HCT116 (cell line): Measurements from ENCODE around the gene SLC4A11. TPM values are rescaled to one million over a fixed set of nuclear protein-coding genes. Genes with fewer than 3 reads are reported as not detected.

Experiments used
- ATAC-seq: fragments of 200-7000 bp; cut with Tn5 transposase; 2 replicates; pipeline ENCODE4 v1.9.1; 2020; ENCODE audit warnings: mild to moderate bottlenecking, moderate library complexity
- BruUV-seq: library from RNA; stranded (reverse); fragments of 400-500 nt; replicated peaks from 2 replicates; lab custom pipeline; 2021; lab: Mats Ljungman, UMichigan
- CTCF ChIA-PET: fragments of 300-600 bp; sonication (Branson Sonifier 250); formaldehyde crosslinking; loops from one replicate; lab custom pipeline; 2021; ENCODE audit warnings: antibody characterized with exemption; lab: Charles Lee
- POLR2A ChIA-PET: fragments of 300-600, 350-600 bp; sonication (Branson Sonifier 250); formaldehyde crosslinking; loops from one replicate; lab custom pipeline; 2021; ENCODE audit warnings: antibody characterized with exemption; lab: Charles Lee
- RAD21 ChIA-PET, 2 experiments: fragments of 300-600 bp; sonication (Branson Sonifier 250); formaldehyde crosslinking; loops; one replicate each; lab custom pipeline; 2023; ENCODE audit warnings: low total read pairs in 2 of 2; ENCODE audit not compliant: uncharacterized antibody in 2 of 2, unreplicated experiment in 2 of 2, low non-redundant PET in 1 of 2; lab: Charles Lee
- DNase-seq: peaks from one replicate; pipeline ENCODE4 v3.0.0-alpha.2; 2010; ENCODE audit warnings: low read depth, low spot score
- H2AFZ ChIP-seq: fragments of 200-600 bp; shearing (Covaris generic), sonication (generic); 2 replicates; pipeline ENCODE4 v1.6.1; 2017; ENCODE audit warnings: low read depth, mixed run types, mixed read lengths, antibody characterized with exemption, low read length; ENCODE audit not compliant: poor library complexity, severe bottlenecking
- H3K27ac ChIP-seq: 2 replicates; pipeline ENCODE4 v1.5.1; 2012; ENCODE audit warnings: low read depth, low read length
- H3K27me3 ChIP-seq: fragments of 200-600 bp; sonication (generic); 2 replicates; pipeline ENCODE4 v1.6.1; 2016; ENCODE audit warnings: mixed run types, low read length, mixed read lengths; ENCODE audit not compliant: insufficient read depth
- H3K36me3 ChIP-seq, 2 experiments: fragments of 200-500 bp in 1 of 2; fragments of 200-600 bp in 1 of 2; sonication (Bioruptor generic) in 1 of 2; sonication (generic) in 1 of 2; 2 replicates each; pipeline versions ENCODE4 v1.5.1 to v1.6.1; 2014 to 2016; ENCODE audit warnings: low read length in 2 of 2, inconsistent platforms in 1 of 2, mixed read lengths in 1 of 2, mixed run types in 1 of 2; ENCODE audit not compliant: insufficient read depth in 2 of 2, control insufficient read depth in 1 of 2
- H3K4me1 ChIP-seq, 2 experiments: fragments of 200-600 bp in 1 of 2; sonication (generic) in 1 of 2; 2 replicates each; pipeline versions ENCODE4 v1.5.1 to v1.6.1; 2012 to 2017; ENCODE audit warnings: low read length in 2 of 2, inconsistent platforms in 1 of 2, mild to moderate bottlenecking in 1 of 2, mixed read lengths in 1 of 2, mixed run types in 1 of 2, moderate library complexity in 1 of 2; ENCODE audit not compliant: insufficient read depth in 2 of 2, control insufficient read depth in 1 of 2
- H3K4me2 ChIP-seq: fragments of 200-600 bp; sonication (generic); 2 replicates; pipeline ENCODE4 v1.6.1; 2017; ENCODE audit warnings: mixed run types, low read length, mixed read lengths
- H3K4me3 ChIP-seq, 2 experiments: fragments of 200-600 bp in 1 of 2; sonication (generic) in 1 of 2; replicated peaks in 1 of 2; 2 replicates each; pipeline ENCODE4 v1.5.1; 2011 to 2016; ENCODE audit warnings: low read length in 2 of 2, control low read depth in 1 of 2, low read depth in 1 of 2, mild to moderate bottlenecking in 1 of 2, mixed read lengths in 1 of 2, mixed run types in 1 of 2
- H3K79me2 ChIP-seq: fragments of 200-600 bp; sonication (generic); 2 replicates; pipeline ENCODE4 v1.6.1; 2017; ENCODE audit warnings: mild to moderate bottlenecking, mixed run types, low read length, moderate library complexity, mixed read lengths; ENCODE audit not compliant: insufficient read depth
- H3K9ac ChIP-seq: fragments of 200-600 bp; sonication (generic); 2 replicates; pipeline ENCODE4 v1.6.1; 2016; ENCODE audit warnings: low read length, mixed read lengths
- H3K9me2 ChIP-seq: fragments of 200-600 bp; sonication (generic), shearing (Covaris generic); 2 replicates; pipeline ENCODE4 v1.6.1; 2017; ENCODE audit warnings: mixed run types, mild to moderate bottlenecking, moderate library complexity; ENCODE audit not compliant: insufficient read depth
- H3K9me3 ChIP-seq, 2 experiments: fragments of 200-500 bp in 1 of 2; fragments of 200-600 bp in 1 of 2; sonication (Bioruptor generic) in 1 of 2; sonication (generic) in 1 of 2; 2 replicates each; pipeline ENCODE4 v1.6.1; 2014 to 2017; ENCODE audit warnings: low read length in 2 of 2, mixed read lengths in 2 of 2, inconsistent platforms in 1 of 2, low read depth in 1 of 2, mild to moderate bottlenecking in 1 of 2, mixed run types in 1 of 2, moderate library complexity in 1 of 2; ENCODE audit not compliant: control insufficient read depth in 1 of 2, insufficient read depth in 1 of 2
- H4K20me1 ChIP-seq: fragments of 200-600 bp; sonication (generic), shearing (Covaris generic); 2 replicates; pipeline ENCODE4 v1.6.1; 2017; ENCODE audit warnings: mixed run types, mild to moderate bottlenecking, moderate library complexity; ENCODE audit not compliant: insufficient read depth
- CBX3 ChIP-seq: IDR thresholded peaks from 2 replicates; pipeline ENCODE4 v1.6.1; 2012; ENCODE audit warnings: low read depth
- CEBPB ChIP-seq: IDR thresholded peaks from 2 replicates; pipeline ENCODE4 v1.6.1; 2012; ENCODE audit warnings: low read depth
- CTCF ChIP-seq, 3 experiments: fragments of 200-600 bp in 1 of 3; sonication (generic) in 1 of 3; IDR thresholded peaks in 2 of 3; conservative IDR thresholded peaks in 1 of 3; 2 replicates each; pipeline ENCODE4 v1.5.1; 2012 to 2017; ENCODE audit warnings: low read depth in 2 of 3, low read length in 2 of 3, antibody characterized with exemption in 1 of 3, borderline replicate concordance in 1 of 3, control low read depth in 1 of 3, mild to moderate bottlenecking in 1 of 3, mixed read lengths in 1 of 3, mixed run types in 1 of 3, moderate library complexity in 1 of 3; ENCODE audit not compliant: insufficient read depth in 1 of 3
- EGR1 ChIP-seq: IDR thresholded peaks from 2 replicates; pipeline ENCODE4 v1.6.1; 2012; ENCODE audit warnings: low read depth
- EZH2 ChIP-seq: fragments of 200-600 bp; sonication (generic); IDR thresholded peaks from 2 replicates; pipeline ENCODE4 v1.6.1; 2017; ENCODE audit warnings: antibody characterized with exemption, mixed run types
- JUND ChIP-seq: IDR thresholded peaks from 2 replicates; pipeline ENCODE4 v1.6.1; 2012
- MAX ChIP-seq: IDR thresholded peaks from 2 replicates; pipeline ENCODE4 v1.6.1; 2012
- RAD21 ChIP-seq: IDR thresholded peaks from 2 replicates; pipeline ENCODE4 v1.6.1; 2012; ENCODE audit warnings: low read depth, mild to moderate bottlenecking
- ZBTB33 ChIP-seq: IDR thresholded peaks from 2 replicates; pipeline ENCODE4 v1.6.1; 2011; ENCODE audit warnings: mild to moderate bottlenecking, low read length, moderate library complexity; ENCODE audit not compliant: insufficient replicate concordance; ENCODE audit errors: extremely low read depth
- ZFX ChIP-seq: fragments of 450-650 bp; IDR thresholded peaks from 2 replicates; pipeline ENCODE4 v1.6.1; 2017
- ZNF274 ChIP-seq: fragments of 200-500 bp; sonication (Bioruptor generic); IDR thresholded peaks from 2 replicates; pipeline ENCODE4 v1.6.1; 2014; ENCODE audit warnings: mild to moderate bottlenecking, low read depth, low read length, inconsistent platforms
- intact Hi-C: fragments of 100-400 bp; cut with micrococcal nuclease; formaldehyde crosslinking; loops from 2 replicates; pipeline ENCODE4 v1.10.0; 2022
- total RNA-seq: library from RNA; stranded (reverse); gene quantifications from one replicate; pipeline ENCODE4 v1.2.1, GENCODE V29; 2021; ENCODE audit not compliant: unreplicated experiment

SLC4A11 gene
- total RNA-seq, 1 experiment from 2014 or later, result 22.7 TPM

GRCh38 chr20:3245156-3245555, 6.2 kb upstream of the SLC4A11 start:
- POLR2A ChIA-PET, result no interaction called here
- H4K20me1 ChIP-seq, result no peaks in the 10 kb centered on the region
- H3K4me2 ChIP-seq, result no peak overlapping the region
- no peak overlapping the region for H2AFZ ChIP-seq
- no peaks in the 10 kb centered on the region for H3K9me3 ChIP-seq
- TF ChIP-seq RAD21 (no peak), ZNF274 (no peak), ZBTB33 (no peak), CEBPB (no peak), EZH2 (no peak), EGR1 (no peak), CBX3 (no peak), CTCF (IDR thresholded peaks at IDR 0.05 in 2 of 3, conservative IDR thresholded peaks at IDR 0.05 in 1 of 3; ENCODE audit: borderline replicate concordance in 1 of 3, insufficient read depth in 1 of 3, low read depth in 2 of 3, low read length in 2 of 3) (no peak), JUND (no peak), ZFX (no peak), MAX (no peak)
- H3K27ac ChIP-seq, result no peak overlapping the region
- DNase-seq (no peak), ATAC-seq (no peak)
- intact Hi-C loops, result no loop called here
- peaks cover 2 to 7% of the 10 kb centered on the region in 2 experiments; a peak in 3 of 4 replicates for H3K4me1 ChIP-seq
- no peak overlapping the region for H3K4me3 ChIP-seq
- H3K27me3 ChIP-seq, result no peaks in the 10 kb centered on the region
- no TSS peak for BruUV-seq
- CTCF ChIA-PET, result no interaction called here
- H3K9ac ChIP-seq, result no peak overlapping the region
- no peaks in the 10 kb centered on the region for H3K9me2 ChIP-seq
- no peaks in the 10 kb centered on the region for H3K79me2 ChIP-seq
- RAD21 ChIA-PET, result no interaction called here
- H3K36me3 ChIP-seq, result no peaks in the 10 kb centered on the region
